Measurements from ENCODE around the gene SLC34A1.

SLC34A1 gene

GRCh38 chr5:177432839-177433657 lies 48.8 kb downstream of the SLC34A1 start:
- no peak for ATAC-seq

GRCh38 chr5:177433658-177434217 lies 49.5 kb downstream of the SLC34A1 start:
- no peak for ATAC-seq

GRCh38 chr5:177434437-177434836 lies 50.2 kb downstream of the SLC34A1 start:
- ATAC-seq: peak; percentile 77 to 80

- no peak for ATAC-seq
These were observed 50.9 kb downstream of the SLC34A1 start for GRCh38 chr5:177434942-177435738.

- no peak for ATAC-seq
These were observed 51.8 kb downstream of the SLC34A1 start for GRCh38 chr5:177435847-177436536.

GRCh38 chr5:177437623-177438022 lies 53.4 kb downstream of the SLC34A1 start:
- ATAC-seq: no peak

- no peak for ATAC-seq
These were observed 54.2 kb downstream of the SLC34A1 start for GRCh38 chr5:177438468-177438867.

GRCh38 chr5:177439518-177440053 lies 55.4 kb downstream of the SLC34A1 start:
- no peak for ATAC-seq

GRCh38 chr5:177440211-177440989 lies 56.2 kb downstream of the SLC34A1 start:
- peak; percentile 58 to 69 for ATAC-seq

GRCh38 chr5:177440990-177441780 lies 57.0 kb downstream of the SLC34A1 start:
- ATAC-seq: no peak

GRCh38 chr5:177442066-177442826 lies 58.0 kb downstream of the SLC34A1 start:
- no peak for ATAC-seq

- no peak for ATAC-seq
These were observed 59.1 kb downstream of the SLC34A1 start for GRCh38 chr5:177443144-177443983.

- ATAC-seq: no peak
These were observed 60.1 kb downstream of the SLC34A1 start for GRCh38 chr5:177444106-177445051.

- ATAC-seq: no peak
These were observed 61.0 kb downstream of the SLC34A1 start for GRCh38 chr5:177445052-177445916.

- ATAC-seq: no peak
These were observed 61.6 kb downstream of the SLC34A1 start for GRCh38 chr5:177445917-177446199.

- ATAC-seq: peak; percentile 58 to 62
These were observed 62.2 kb downstream of the SLC34A1 start, which contains the start of gene PRR7 for GRCh38 chr5:177446200-177447065. Gene PRR7, plus strand, starts transcription at chr5:177446814. Its CDS starts 8,254 bp downstream, at chr5:177455068.
